GM18520 (cell line): ENCODE measurements around the gene GATA3.

ENCODE experiments used
- ATAC-seq: cut with Tn5 transposase; IDR thresholded peaks from one replicate; pipeline ENCODE4 v1.9.1; 2021; ENCODE audit not compliant: unreplicated experiment

The GATA3 gene

GRCh38 chr10:8050556-8051108 is 3.9 kb upstream of the GATA3 start:
- no peak for ATAC-seq

DNA sequence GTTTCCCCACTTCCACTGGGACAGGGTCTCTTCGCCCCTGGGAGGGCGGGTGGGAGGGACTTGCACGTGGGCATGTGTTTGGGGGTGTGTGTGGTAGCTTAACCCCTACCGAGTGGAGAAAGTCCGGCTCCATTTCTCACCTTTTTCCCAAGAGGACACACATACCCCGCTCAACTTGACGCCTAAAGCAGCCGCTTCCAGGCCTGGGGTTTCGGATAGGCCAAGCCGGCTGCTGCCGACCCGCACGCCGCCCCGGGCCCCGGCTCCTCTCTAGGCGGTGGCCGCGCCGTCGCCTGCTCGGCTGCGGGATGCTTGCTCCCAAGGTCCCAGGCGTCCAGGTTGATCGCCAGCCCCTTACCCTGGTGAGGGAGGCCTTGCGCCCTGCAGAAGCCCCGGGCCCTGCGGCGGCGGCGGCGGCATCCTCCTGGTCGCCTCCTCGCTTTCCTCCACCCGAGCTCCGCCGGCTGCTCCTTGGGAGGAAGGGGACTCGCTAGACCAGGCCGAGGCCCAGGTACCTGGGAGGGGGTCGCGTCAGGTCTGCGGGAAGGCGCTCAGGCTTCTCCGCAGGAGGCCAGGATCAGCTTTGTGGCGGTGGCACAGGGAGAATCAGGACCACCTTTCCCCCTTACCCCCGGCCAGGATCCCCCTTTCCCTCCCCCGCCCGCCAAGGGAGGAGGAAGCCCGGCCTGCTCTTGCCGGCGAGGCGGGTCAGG is 3.2 kb upstream of the GATA3 start:
- ATAC-seq: no peak

- ATAC-seq: no peak
Observed at GRCh38 chr10:8051851-8052257, 2.6 kb upstream of the GATA3 start.

GRCh38 chr10:8052341-8052955 is 2.0 kb upstream of the GATA3 start:
- ATAC-seq: no peak

DNA sequence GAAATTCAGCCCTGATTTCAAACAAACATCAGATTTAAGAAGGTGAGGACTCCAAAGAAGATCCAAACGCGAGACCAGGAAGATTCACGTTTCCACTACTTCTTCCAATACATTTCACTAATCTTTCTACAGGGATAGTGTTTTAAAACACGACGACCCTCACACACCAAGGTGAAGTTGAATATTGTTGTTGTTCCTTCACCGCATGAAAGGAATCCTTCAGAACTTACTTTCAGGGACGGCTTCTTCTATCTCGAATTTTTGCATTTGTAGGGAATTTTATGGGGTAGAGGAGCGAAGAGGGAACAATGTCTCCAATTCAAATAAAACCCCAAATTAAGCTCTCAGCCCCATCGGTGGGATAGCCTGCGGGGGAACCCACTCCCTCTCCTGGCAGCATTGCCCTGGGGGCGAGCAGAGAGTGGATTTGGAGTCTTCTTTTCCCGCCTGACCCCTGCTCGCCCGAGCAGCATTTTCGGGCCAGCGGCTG is 1.5 kb upstream of the GATA3 start:
- ATAC-seq: no peak

DNA sequence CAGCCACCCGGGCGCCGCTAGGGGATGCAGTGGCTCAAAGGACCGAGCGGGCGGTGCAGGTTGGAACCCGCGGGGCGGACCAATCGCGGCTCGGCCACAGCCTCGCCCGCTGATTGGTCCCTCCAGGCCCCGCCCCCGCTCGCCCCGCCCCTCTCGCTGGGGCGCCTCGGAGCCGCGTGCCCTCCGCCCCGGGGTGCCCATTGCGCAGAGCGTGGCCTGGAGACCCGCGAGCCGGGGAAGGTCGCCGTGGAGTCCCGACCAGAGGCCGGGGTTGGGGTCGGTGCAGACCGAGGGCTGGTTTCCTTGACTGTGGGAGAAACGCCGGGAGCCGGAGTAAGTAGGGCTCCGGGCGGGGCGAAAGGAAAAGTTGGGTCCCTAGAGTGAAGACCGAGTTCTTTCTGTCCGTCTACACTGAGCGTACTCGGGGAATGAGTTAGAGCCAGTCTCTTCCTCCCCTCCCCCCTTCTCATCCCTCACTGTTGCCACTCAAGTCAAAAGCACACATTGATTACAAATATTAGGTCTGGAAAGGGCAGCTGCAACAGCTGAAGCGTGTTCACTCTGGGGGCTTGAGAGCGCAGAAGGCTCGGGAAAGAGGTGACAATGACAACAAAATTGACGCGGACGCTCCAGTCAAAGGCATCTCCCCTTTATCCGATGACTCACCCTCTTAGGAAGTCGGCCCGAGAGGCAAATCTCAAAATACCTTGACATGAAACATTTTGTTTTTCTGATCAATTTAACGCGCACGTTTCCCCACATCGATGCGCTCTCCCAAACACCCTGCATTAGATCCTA is 843 bp upstream of the GATA3 start:
- peak; percentile 71 for ATAC-seq

- ATAC-seq: peak; percentile 3
Observed at GRCh38 chr10:8054244-8054493, 319 bp upstream of the GATA3 start.

- ATAC-seq: no peak
Observed at GRCh38 chr10:8055420-8056349, 1.2 kb downstream of the GATA3 start.

- no peak for ATAC-seq
Observed at GRCh38 chr10:8056378-8056777, 1.9 kb downstream of the GATA3 start.

DNA sequence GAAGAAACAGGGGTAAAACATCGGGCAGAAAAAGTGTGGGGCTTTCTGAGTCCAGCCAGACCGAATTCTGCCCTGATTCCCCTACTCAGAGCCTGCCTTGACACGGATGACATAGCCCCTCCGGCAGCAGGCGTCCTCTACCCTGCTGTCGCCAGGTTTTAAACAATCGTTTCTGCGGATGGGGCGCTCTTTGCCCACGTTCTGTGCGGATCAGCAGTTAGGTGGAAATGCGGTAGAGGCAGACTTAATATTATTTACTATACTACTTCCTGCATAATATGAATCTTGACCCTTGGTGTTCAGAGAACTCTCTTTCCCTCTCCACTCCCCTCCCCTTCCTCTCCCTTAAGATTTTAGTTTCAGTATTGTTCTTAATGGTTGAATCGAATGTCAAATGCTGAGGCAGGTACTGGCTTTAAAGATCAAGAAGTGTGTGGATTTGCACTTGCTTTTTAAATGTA is 2.4 kb downstream of the GATA3 start:
- ATAC-seq: no peak

DNA sequence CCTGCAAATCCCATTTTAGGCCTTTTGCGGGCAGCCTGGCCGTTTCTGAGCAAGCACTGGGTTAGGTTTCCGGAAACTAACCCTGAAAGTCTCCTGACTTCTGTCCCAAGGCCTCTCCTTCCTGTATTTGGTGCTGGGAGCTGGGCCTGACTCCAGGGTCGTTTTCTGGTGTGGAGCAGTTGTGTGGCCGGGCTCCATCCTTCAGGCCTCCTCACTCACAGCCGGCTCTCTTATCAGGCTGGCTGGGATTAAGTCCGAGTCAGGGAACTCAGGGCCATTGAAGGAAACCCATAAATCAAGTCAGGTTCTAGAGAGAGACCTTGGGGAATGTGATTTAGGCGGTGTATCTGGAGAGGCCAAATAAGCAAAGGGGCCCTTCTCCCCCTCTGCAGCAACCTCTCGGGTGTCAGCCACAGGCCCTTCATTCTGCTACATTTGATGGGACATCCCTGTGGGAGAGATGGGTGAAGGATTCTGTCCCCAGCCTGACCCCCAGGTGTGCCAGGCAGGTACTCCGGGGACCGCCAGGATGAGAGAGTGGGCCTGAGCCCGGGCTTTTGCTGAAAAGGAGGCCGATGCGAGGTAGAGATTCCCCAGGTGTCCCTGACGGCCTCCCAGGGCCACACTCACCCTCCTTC is 3.3 kb downstream of the GATA3 start:
- ATAC-seq: no peak

- no peak for ATAC-seq
Observed at GRCh38 chr10:8058274-8059111, 4.0 kb downstream of the GATA3 start.

- no peak for ATAC-seq
Observed at GRCh38 chr10:8059191-8059936, 4.9 kb downstream of the GATA3 start.

- peak; percentile 26 for ATAC-seq
Observed at GRCh38 chr10:8060010-8060703, 5.7 kb downstream of the GATA3 start.

GRCh38 chr10:8060704-8061121 is 6.2 kb downstream of the GATA3 start:
- ATAC-seq: no peak

- no peak for ATAC-seq
Observed at GRCh38 chr10:8061274-8062211, 7.1 kb downstream of the GATA3 start.
